ENCODE data around the gene TTLL8.

The TTLL8 gene

GRCh38 chr22:50058906-50059880, 1.1 kb upstream of the TTLL8 start:
- Histone ChIP-seq H3K36me3 (ENCODE audit: control insufficient read depth in 2 of 2, insufficient read depth in 1 of 2, low read length in 2 of 2) (no peaks in the 10 kb centered on the region), H3K9me3 (ENCODE audit: control insufficient read depth, insufficient read depth, low read depth, low read length) (no peaks in the 10 kb centered on the region), H3K27ac (ENCODE audit: extremely low read depth, low read depth, low read length) (no peak overlapping the region), H3K4me3 (ENCODE audit: low read depth, low read length) (no peak overlapping the region), H3K4me1 (ENCODE audit: control insufficient read depth, insufficient read depth, low read length) (no peaks in the 10 kb centered on the region)
- TF ChIP-seq ZNF211 (tag by site-specific recombination; IDR thresholded peaks at IDR 0.05; ENCODE audit: low read depth) (no peak), GLIS2 (tag by site-specific recombination; IDR thresholded peaks at IDR 0.05) (peak; percentile 37; the same call in 1 of the 2 replicates), SP2 (tag by site-specific recombination; IDR thresholded peaks at IDR 0.05) (peak; percentile 31; the same call in 1 of the 2 replicates), CTCF (tag by site-specific recombination; IDR thresholded peaks at IDR 0.05) (0 out of 2 replicates have a peak, but pooled peaks have one; percentile 14), PATZ1 (tag by site-specific recombination; IDR thresholded peaks at IDR 0.05) (no peak), KLF1 (tag by site-specific recombination; IDR thresholded peaks at IDR 0.05) (peak; percentile 33; the same call in 1 of the 2 replicates), ZBTB7A (tag by site-specific recombination; IDR thresholded peaks at IDR 0.05; ENCODE audit: low read depth) (0 out of 2 replicates have a peak, but pooled peaks have one; percentile 41), ZNF623 (tag by site-specific recombination; IDR thresholded peaks at IDR 0.05) (no peak), GFI1B (tag by site-specific recombination; IDR thresholded peaks at IDR 0.05) (no peak), GLIS1 (tag by site-specific recombination; IDR thresholded peaks at IDR 0.05) (peak; percentile 43; the same call in 1 of the 2 replicates), PRDM1 (tag by site-specific recombination; IDR thresholded peaks at IDR 0.05) (no peak), ZNF785 (tag by site-specific recombination; IDR thresholded peaks at IDR 0.05) (no peak)
- ChIA-PET CTCF (no interaction called here), POLR2A (no interaction called here)

DNA sequence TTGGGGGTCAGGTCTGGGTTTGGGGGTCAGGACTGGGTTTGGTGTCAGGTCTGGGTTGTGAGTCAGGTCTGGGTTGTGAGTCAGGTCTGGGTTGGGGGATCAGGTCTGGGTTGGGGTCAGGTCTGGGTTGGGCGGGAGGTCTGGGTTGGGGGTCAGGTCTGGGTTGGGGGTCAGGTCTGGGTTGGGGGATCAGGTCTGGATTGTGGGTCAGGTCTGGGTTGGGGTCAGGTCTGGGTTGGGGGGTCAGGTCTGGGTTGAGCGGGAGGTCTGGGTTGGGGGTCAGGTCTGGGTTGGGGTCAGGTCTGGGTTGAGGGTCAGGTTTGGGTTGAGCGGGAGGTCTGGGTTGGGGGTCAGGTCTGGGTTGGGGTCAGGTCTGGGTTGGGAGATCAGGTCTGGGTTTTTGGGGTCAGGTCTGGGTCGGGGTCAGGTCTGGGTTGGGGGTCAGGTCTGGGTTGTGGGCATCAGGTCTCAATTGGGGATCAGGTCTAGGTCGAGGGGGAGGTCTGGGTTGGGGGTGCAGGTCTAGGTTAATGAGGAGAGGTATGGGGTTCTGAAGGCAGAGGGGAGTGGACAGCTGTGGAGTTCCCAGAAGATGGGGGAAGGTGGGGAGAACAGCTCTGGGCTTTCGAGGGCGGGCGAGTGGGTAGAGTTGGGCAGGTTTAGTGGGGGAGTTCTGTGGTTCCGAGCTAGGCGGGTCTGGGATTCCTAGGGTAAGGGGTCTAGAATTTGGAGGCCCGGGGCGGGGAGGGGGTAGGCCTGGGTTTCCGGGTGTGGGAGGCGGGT, 629 bp downstream of the TTLL8 start:
- H3K27ac ChIP-seq (ENCODE audit: extremely low read depth, low read depth, low read length): no peak overlapping the region
- CTCF ChIA-PET: no interaction called here
- H3K36me3 ChIP-seq (ENCODE audit: control insufficient read depth in 2 of 2, insufficient read depth in 1 of 2, low read length in 2 of 2): no peaks in the 10 kb centered on the region
- no peak overlapping the region for H3K4me3 ChIP-seq (ENCODE audit: low read depth, low read length)
- POLR2A ChIA-PET: no interaction called here
- TF ChIP-seq EGR2 (tag by site-specific recombination; IDR thresholded peaks at IDR 0.05; ENCODE audit: low read depth): 0 out of 2 replicates have a peak, but pooled peaks have one; percentile 32
- TF ChIP-seq ZNF510 (tag by site-specific recombination; IDR thresholded peaks at IDR 0.05; ENCODE audit: insufficient replicate concordance): no peak
- TF ChIP-seq ZFHX2 (tag by site-specific recombination; conservative IDR thresholded peaks at IDR 0.05): peak; percentile 45; the same call in 1 of the 2 replicates
- TF ChIP-seq ZBTB10 (tag by site-specific recombination; IDR thresholded peaks at IDR 0.05): peak; percentile 42; the same call in 1 of the 2 replicates
- TF ChIP-seq SP2 (tag by site-specific recombination; IDR thresholded peaks at IDR 0.05): peak; percentile 21; the same call in 1 of the 2 replicates
- no peak for TF ChIP-seq ZNF391 (tag by site-specific recombination; IDR thresholded peaks at IDR 0.05; ENCODE audit: borderline replicate concordance, low read depth)
- no peaks in the 10 kb centered on the region for H3K4me1 ChIP-seq (ENCODE audit: control insufficient read depth, insufficient read depth, low read length)
- H3K9me3 ChIP-seq (ENCODE audit: control insufficient read depth, insufficient read depth, low read depth, low read length): no peaks in the 10 kb centered on the region

Data from HEK293 (cell line).